EH (cell line): Measurements from ENCODE around the gene METTL23.
"Not testable (repeated sequence)": the region's sequence is repeated elsewhere in the genome, so short reads cannot be mapped to it uniquely, and the experiment has no call there.

Source experiments
- DNase-seq: peaks from one replicate; pipeline ENCODE4 v3.0.0-alpha.2; 2015; ENCODE audit warnings: low read depth

Gene METTL23

GRCh38 chr17:76714336-76714735 is 12.3 kb upstream of the METTL23 start:
- no peak for DNase-seq

GRCh38 chr17:76714822-76715495 is 11.7 kb upstream of the METTL23 start:
- DNase-seq = peak; percentile 62

GRCh38 chr17:76715496-76715830 is 11.2 kb upstream of the METTL23 start:
- DNase-seq = no peak

- peak; percentile 98 for DNase-seq
Measured at GRCh38 chr17:76716146-76716838, 10.3 kb upstream of the METTL23 start.

- DNase-seq = peak; percentile 95
Measured at GRCh38 chr17:76716839-76717215, 9.8 kb upstream of the METTL23 start.

- DNase-seq = no peak
Measured at GRCh38 chr17:76718516-76718915, 8.1 kb upstream of the METTL23 start.

GRCh38 chr17:76720211-76720610 is 6.4 kb upstream of the METTL23 start:
- DNase-seq = no peak

GRCh38 chr17:76720941-76721340 is 5.7 kb upstream of the METTL23 start:
- DNase-seq = no peak

- DNase-seq = no peak
Measured at GRCh38 chr17:76721463-76721862, 5.2 kb upstream of the METTL23 start.

- DNase-seq = no peak
Measured at GRCh38 chr17:76722279-76722678, 4.4 kb upstream of the METTL23 start.

GRCh38 chr17:76722977-76723376 is 3.7 kb upstream of the METTL23 start:
- not testable (repeated sequence) for DNase-seq

- no peak for DNase-seq
Measured at GRCh38 chr17:76723812-76724211, 2.8 kb upstream of the METTL23 start.

- peak; percentile 67 for DNase-seq
Measured at GRCh38 chr17:76725580-76726230, 934 bp upstream of the METTL23 start.

GRCh38 chr17:76726231-76726775 is 336 bp upstream of the METTL23 start, which contains the start of gene JMJD6:
TSS of gene JMJD6 (minus strand) at chr17:76726606. CDS start at chr17:76726475, 131 bp downstream.
- peak; percentile 97 for DNase-seq

- peak; percentile 33 for DNase-seq
Measured at GRCh38 chr17:76727745-76728456, 1.3 kb downstream of the METTL23 start.

GRCh38 chr17:76731800-76732733 is 5.4 kb downstream of the METTL23 start:
- DNase-seq = not testable (repeated sequence)

- no peak for DNase-seq
Measured at GRCh38 chr17:76732734-76733617, 6.3 kb downstream of the METTL23 start.

- no peak for DNase-seq
Measured at GRCh38 chr17:76733618-76733957, 6.9 kb downstream of the METTL23 start.

- peak; percentile 54 for DNase-seq
Measured at GRCh38 chr17:76734080-76734840, 7.6 kb downstream of the METTL23 start.
